Sigmoid colon (tissue), 7 donors: ENCODE measurements around the gene DCLK2. TPM values are rescaled to one million over a fixed set of nuclear protein-coding genes. Genes with fewer than 3 reads are reported as not detected.

ENCODE experiments used
- DNase-seq: peaks from one replicate; pipeline ENCODE4 v3.0.0-alpha.2; 2019
- H3K27ac ChIP-seq, 4 donors: fragments of 200-600 bp; sonication (generic); one replicate each; pipeline ENCODE4 v1.5.1; 2016 to 2019; ENCODE audit warnings: mild to moderate bottlenecking in 1 of 4
- H3K27me3 ChIP-seq, 3 donors: fragments of 200-600 bp; sonication (generic); one replicate each; pipeline ENCODE4 v1.5.1; 2019; ENCODE audit warnings: mild to moderate bottlenecking in 1 of 3
- H3K36me3 ChIP-seq, 4 donors: fragments of 200-600 bp; sonication (generic); one replicate each; pipeline ENCODE4 v1.5.1; 2016 to 2019
- H3K4me1 ChIP-seq, 4 donors: fragments of 200-600 bp; sonication (generic); one replicate each; pipeline ENCODE4 v1.5.1; 2017 to 2019
- H3K4me3 ChIP-seq, 4 donors: fragments of 200-600 bp; sonication (generic); one replicate each; pipeline ENCODE4 v1.5.1; 2017 to 2019; ENCODE audit warnings: mild to moderate bottlenecking in 2 of 4, moderate library complexity in 1 of 4
- H3K9me3 ChIP-seq, 4 donors: fragments of 200-600 bp in 3 of 4; sonication (generic) in 3 of 4; one replicate each; pipeline versions ENCODE4 v1.5.1 to v1.6.1; 2013 to 2019
- EP300 ChIP-seq, 4 donors: sonication (generic); formaldehyde crosslinking; IDR thresholded peaks; one replicate each; pipeline ENCODE4 v1.6.1; 2017; ENCODE audit warnings: antibody characterized with exemption in 4 of 4
- POLR2A ChIP-seq, 2 donors: fragments of 450-650 bp; IDR thresholded peaks; one replicate each; pipeline ENCODE4 v1.6.1; 2016; ENCODE audit warnings: antibody characterized with exemption in 2 of 2, mild to moderate bottlenecking in 2 of 2, moderate library complexity in 2 of 2
- POLR2AphosphoS5 ChIP-seq, 4 donors: sonication (generic); formaldehyde crosslinking; IDR thresholded peaks; one replicate each; pipeline ENCODE4 v1.6.1; 2017; ENCODE audit warnings: antibody characterized with exemption in 4 of 4
- WGBS, 2 donors: extraction: QIAGEN DNeasy Blood & Tissue Kit; methylation state at CpG; one replicate each; pipeline ENCODE4 v1.1.7; 2013; 5-methylcytosine and 5-hydroxymethylcytosine counted together
- intact Hi-C: fragments of 100-400 bp; cut with DNase I; formaldehyde crosslinking; loops from one replicate; pipeline ENCODE4 v1.15.1; 2023
- polyA plus RNA-seq, 3 donors: library from polyadenylated mRNA; stranded (reverse); fragments of 200-250 nt; gene quantifications; one replicate each; pipeline ENCODE4 v1.2.3, GENCODE V29; 2013
- total RNA-seq, 4 donors: library from RNA; depleted of rRNA; stranded (reverse); fragments of >200 nt; gene quantifications; one replicate each; pipeline ENCODE4 v1.1.0, GENCODE V29; 2016
- TF ChIP-seq, protein P1 (sequence below), 4 experiments: fragments of 450-650 bp in 3 of 4; fragments of 200-600 bp in 1 of 4; IDR thresholded peaks; one replicate each; pipeline ENCODE4 v1.5.1; 2016 to 2019; ENCODE audit warnings: antibody characterized with exemption in 4 of 4, mild to moderate bottlenecking in 3 of 4, moderate library complexity in 2 of 4
- donor health status: healthy with polysubstance abuse.
- donor health status: Bipolar disorder and iron deficiency.
- donor health status: healthy.

The DCLK2 gene
- total and polyA plus RNA-seq, 7 donors, result 0.69 to 30.7 (median 9.4) TPM

DNA sequence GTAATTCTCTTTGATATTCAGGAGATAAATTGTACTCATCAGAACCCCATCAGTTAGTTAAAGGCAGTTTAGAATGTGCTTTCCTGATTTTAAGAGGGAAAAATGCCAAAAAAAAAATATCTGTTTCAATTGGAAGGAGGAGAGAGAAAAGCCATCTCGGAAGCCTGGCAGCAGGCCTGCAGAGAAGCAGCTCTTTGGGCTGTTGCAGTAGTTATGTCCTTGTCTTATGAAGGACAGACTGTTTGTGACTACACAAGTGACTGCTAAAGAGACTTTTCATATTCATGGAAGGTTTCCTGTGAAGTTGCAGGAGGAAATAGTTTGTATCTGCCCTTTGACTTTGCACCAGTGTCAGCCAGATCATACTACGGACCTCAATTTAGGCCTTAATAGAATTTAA, 88.8 kb downstream of the DCLK2 start:
- no peak for TF ChIP-seq POLR2AphosphoS5 (IDR thresholded peaks at IDR 0.05)
- TF ChIP-seq EP300 (IDR thresholded peaks at IDR 0.05), result no peak
- TF ChIP-seq, protein P1, sequence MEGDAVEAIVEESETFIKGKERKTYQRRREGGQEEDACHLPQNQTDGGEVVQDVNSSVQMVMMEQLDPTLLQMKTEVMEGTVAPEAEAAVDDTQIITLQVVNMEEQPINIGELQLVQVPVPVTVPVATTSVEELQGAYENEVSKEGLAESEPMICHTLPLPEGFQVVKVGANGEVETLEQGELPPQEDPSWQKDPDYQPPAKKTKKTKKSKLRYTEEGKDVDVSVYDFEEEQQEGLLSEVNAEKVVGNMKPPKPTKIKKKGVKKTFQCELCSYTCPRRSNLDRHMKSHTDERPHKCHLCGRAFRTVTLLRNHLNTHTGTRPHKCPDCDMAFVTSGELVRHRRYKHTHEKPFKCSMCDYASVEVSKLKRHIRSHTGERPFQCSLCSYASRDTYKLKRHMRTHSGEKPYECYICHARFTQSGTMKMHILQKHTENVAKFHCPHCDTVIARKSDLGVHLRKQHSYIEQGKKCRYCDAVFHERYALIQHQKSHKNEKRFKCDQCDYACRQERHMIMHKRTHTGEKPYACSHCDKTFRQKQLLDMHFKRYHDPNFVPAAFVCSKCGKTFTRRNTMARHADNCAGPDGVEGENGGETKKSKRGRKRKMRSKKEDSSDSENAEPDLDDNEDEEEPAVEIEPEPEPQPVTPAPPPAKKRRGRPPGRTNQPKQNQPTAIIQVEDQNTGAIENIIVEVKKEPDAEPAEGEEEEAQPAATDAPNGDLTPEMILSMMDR (IDR thresholded peaks at IDR 0.05), result no peak
- no peak for TF ChIP-seq POLR2A (IDR thresholded peaks at IDR 0.05)
- Histone ChIP-seq H3K9me3 (no peaks in the 10 kb centered on the region), H3K27ac (no peak overlapping the region), H3K36me3 (no peaks in the 10 kb centered on the region), H3K27me3 (no peaks in the 10 kb centered on the region), H3K4me1 (peaks cover 0 to 8% (median 2%) of the 10 kb centered on the region in 4 donors), H3K4me3 (no peak overlapping the region)
- 80 to 90% methylated on average over 2 of the region's 2 CpGs for WGBS, 2 donors
- intact Hi-C loops, result no loop called here
- no peak for DNase-seq

DNA sequence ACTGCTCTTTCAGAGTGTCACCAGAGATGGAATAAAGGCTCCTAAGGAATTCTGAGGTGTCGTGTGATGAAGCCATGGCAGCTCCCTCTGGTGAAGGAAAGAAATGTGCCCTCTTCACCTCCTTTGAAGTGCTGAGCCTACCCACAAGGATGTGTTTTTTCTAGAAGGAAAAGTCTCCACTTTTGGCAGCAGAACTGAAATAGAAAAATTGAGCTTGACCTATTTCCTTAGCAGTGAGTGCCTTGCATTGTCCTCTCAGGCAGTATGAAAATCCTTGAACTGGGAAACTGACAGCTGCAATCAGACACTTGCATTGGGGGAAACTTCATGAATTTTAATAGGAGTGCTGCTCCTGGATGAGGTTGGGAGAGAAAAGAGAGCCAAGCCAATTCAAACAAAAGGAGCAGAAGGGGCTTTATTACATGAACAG, 95.2 kb downstream of the DCLK2 start:
- Histone ChIP-seq H3K27ac (peak overlapping the region in 2 of 4 donors; percentile 17 to 33), H3K9me3 (no peaks in the 10 kb centered on the region), H3K27me3 (no peaks in the 10 kb centered on the region), H3K4me1 (peaks cover 0 to 45% (median 32%) of the 10 kb centered on the region in 4 donors), H3K4me3 (no peak overlapping the region), H3K36me3 (no peaks in the 10 kb centered on the region)
- TF ChIP-seq EP300 (IDR thresholded peaks at IDR 0.05), result no peak
- no peak for TF ChIP-seq POLR2AphosphoS5 (IDR thresholded peaks at IDR 0.05)
- TF ChIP-seq, protein P1 (IDR thresholded peaks at IDR 0.05), result no peak
- no peak for TF ChIP-seq POLR2A (IDR thresholded peaks at IDR 0.05)
- 77 to 89% methylated on average over 1 of the region's 1 CpG for WGBS, 2 donors
- no peak for DNase-seq
- intact Hi-C loops, result no loop called here

DNA sequence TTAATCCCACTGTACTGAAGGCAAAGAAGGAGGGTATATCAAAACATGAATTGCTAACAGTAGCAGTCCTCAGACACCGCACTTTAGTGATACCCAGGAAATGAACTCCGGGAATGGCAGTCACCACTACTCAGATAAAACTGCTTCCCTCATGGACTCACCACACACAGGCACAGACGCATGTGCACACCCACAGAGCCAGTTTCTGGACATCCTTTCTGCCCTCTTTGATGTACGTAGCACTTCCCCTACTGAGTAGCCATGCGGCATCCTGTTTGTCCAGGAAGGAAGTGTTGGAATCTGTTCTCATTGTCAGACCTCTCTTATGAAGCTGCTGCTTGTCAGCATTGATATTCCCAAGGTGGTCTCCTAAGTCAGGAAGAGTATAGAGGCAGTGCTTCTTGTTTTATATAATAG, 95.7 kb downstream of the DCLK2 start:
- no peaks in the 10 kb centered on the region for H3K9me3 ChIP-seq
- TF ChIP-seq POLR2AphosphoS5 (IDR thresholded peaks at IDR 0.05) (peak in 1 of 4 donors; percentile 24), EP300 (IDR thresholded peaks at IDR 0.05) (no peak)
- DNase-seq, result no peak
- intact Hi-C loops, result no loop called here
- H3K4me1 ChIP-seq, result peaks cover 0 to 49% (median 34%) of the 10 kb centered on the region in 4 donors
- no peaks in the 10 kb centered on the region for H3K27me3 ChIP-seq
- H3K36me3 ChIP-seq, result no peaks in the 10 kb centered on the region
- WGBS, 2 donors, result 57 to 81% methylated on average over 5 of the region's 5 CpGs
- no peak overlapping the region for H3K4me3 ChIP-seq
- H3K27ac ChIP-seq, result peak overlapping the region in 2 of 4 donors; percentile 17 to 33

DNA sequence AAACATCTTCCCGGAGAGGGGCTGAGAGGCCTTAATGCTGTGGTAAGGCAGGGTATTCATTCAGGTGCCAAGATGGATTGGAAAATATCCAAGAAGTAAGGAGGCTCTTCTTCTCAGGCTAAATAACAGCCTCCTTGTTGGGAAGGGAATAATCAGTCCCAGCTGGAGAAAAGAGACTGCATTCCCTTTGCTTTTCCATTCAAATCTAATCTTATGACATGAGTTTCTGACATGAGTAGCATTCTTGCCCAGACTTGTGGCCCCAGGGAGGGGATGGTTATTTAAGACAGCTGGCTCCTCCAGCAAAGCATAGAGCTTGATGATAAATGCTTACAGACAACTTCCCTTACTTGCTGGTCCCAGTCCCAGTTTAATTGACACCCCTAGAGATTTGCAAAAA, 98.3 kb downstream of the DCLK2 start:
- no peak for DNase-seq
- Histone ChIP-seq H3K27ac (no peak overlapping the region), H3K9me3 (no peaks in the 10 kb centered on the region), H3K36me3 (no peaks in the 10 kb centered on the region), H3K4me1 (peaks cover 0 to 51% (median 35%) of the 10 kb centered on the region in 4 donors), H3K27me3 (no peaks in the 10 kb centered on the region), H3K4me3 (no peak overlapping the region)
- TF ChIP-seq POLR2AphosphoS5 (IDR thresholded peaks at IDR 0.05) (no peak), EP300 (IDR thresholded peaks at IDR 0.05) (no peak), POLR2A (IDR thresholded peaks at IDR 0.05) (no peak)
- TF ChIP-seq, protein P1 (IDR thresholded peaks at IDR 0.05), result no peak
- intact Hi-C loops, result no loop called here
- WGBS, 2 donors, result 83 to 89% methylated on average over 1 of the region's 1 CpG

DNA sequence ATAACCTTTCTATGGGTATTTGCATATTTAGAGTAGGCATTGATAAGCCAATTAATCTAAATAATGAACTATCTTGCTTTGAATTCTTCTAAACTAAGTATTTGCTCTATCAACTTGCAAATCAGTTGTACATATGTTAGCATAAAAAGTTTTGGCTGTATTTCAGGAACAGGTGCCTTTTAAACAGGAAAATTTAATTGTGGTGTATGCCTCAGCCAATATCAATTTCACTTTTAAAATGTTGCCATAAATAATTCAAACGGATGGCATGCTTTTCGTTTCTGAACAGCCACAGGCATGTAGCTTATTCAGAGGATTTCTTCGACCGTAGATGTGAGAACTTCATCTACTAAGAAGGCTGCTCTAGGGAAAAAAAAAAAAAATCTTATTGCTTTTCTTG, 99.9 kb downstream of the DCLK2 start:
- 58 to 62% methylated on average over 4 of the region's 4 CpGs for WGBS, 2 donors
- Histone ChIP-seq H3K27ac (no peak overlapping the region), H3K36me3 (no peaks in the 10 kb centered on the region), H3K4me3 (no peak overlapping the region), H3K9me3 (no peaks in the 10 kb centered on the region), H3K27me3 (no peaks in the 10 kb centered on the region), H3K4me1 (peaks cover 0 to 50% (median 33%) of the 10 kb centered on the region in 4 donors)
- intact Hi-C loops, result no loop called here
- DNase-seq, result no peak
- TF ChIP-seq, protein P1 (IDR thresholded peaks at IDR 0.05), result no peak
- no peak for TF ChIP-seq EP300 (IDR thresholded peaks at IDR 0.05)
- TF ChIP-seq POLR2A (IDR thresholded peaks at IDR 0.05), result no peak
- no peak for TF ChIP-seq POLR2AphosphoS5 (IDR thresholded peaks at IDR 0.05)
